Peyer's patch (tissue), 4 donors: ENCODE results near the gene AMIGO3. TPM values are rescaled to one million over a fixed set of nuclear protein-coding genes. Genes with fewer than 3 reads are reported as not detected.
"Not testable (repeated sequence)": the region's sequence is repeated elsewhere in the genome, so short reads cannot be mapped to it uniquely, and the experiment has no call there.

Experiments
- DNase-seq, 3 donors: peaks; one replicate each; pipeline ENCODE4 v3.0.0-alpha.2; 2017 to 2019
- H3K27ac ChIP-seq, 4 donors: fragments of 200-600 bp; sonication (generic); one replicate each; pipeline ENCODE4 v1.5.1; 2016 to 2019
- H3K27me3 ChIP-seq, 2 donors: fragments of 200-600 bp; sonication (generic); one replicate each; pipeline ENCODE4 v1.5.1; 2019
- H3K36me3 ChIP-seq, 3 donors: fragments of 200-600 bp; sonication (generic); one replicate each; pipeline ENCODE4 v1.5.1; 2016 to 2019
- H3K4me1 ChIP-seq, 4 donors: fragments of 200-600 bp; sonication (generic); one replicate each; pipeline ENCODE4 v1.5.1; 2016 to 2019
- H3K4me3 ChIP-seq, 4 donors: fragments of 200-600 bp; sonication (generic); 1 replicate in 3 of 4; 2 replicates in 1 of 4; pipeline ENCODE4 v1.5.1; 2016 to 2019; ENCODE audit warnings: mild to moderate bottlenecking in 1 of 4
- H3K9me3 ChIP-seq, 4 donors: fragments of 200-600 bp; sonication (generic); one replicate each; pipeline ENCODE4 v1.5.1; 2016 to 2019; ENCODE audit warnings: mild to moderate bottlenecking in 1 of 4
- CTCF ChIP-seq, 6 experiments: fragments of 450-650 bp in 4 of 6; fragments of 200-600 bp in 2 of 6; sonication (generic) in 1 of 6; IDR thresholded peaks; one replicate each; pipeline ENCODE4 v1.5.1; 2017 to 2019; ENCODE audit warnings: antibody characterized with exemption in 6 of 6, mild to moderate bottlenecking in 3 of 6, moderate library complexity in 1 of 6
- POLR2A ChIP-seq, 2 donors: fragments of 450-650 bp; IDR thresholded peaks; one replicate each; pipeline ENCODE4 v1.5.1; 2017; ENCODE audit warnings: antibody characterized with exemption in 2 of 2, mild to moderate bottlenecking in 2 of 2, moderate library complexity in 2 of 2
- total RNA-seq, 4 donors: library from RNA; depleted of rRNA; stranded (reverse); fragments of >200 nt; gene quantifications; one replicate each; pipeline ENCODE4 v1.1.0, GENCODE V29; 2016

AMIGO3 gene
- total RNA-seq, 4 donors from 2014 or later, result 1.2 to 3.5 (median 2.9) TPM

- Histone ChIP-seq H3K4me1 (peaks cover 0 to 42% (median 7%) of the 10 kb centered on the region in 4 donors), H3K4me3 (peak overlapping the region in 1 of 4 donors; percentile 25), H3K27ac (peak overlapping the region in 1 of 4 donors; percentile 56)
- DNase-seq, H3K9me3 ChIP-seq, H3K36me3 ChIP-seq, H3K27me3 ChIP-seq: not testable (repeated sequence)
These were observed 28.6 kb downstream of the AMIGO3 start for GRCh38 chr3:49690856-49691255.

- not testable (repeated sequence) for DNase-seq
- H3K4me1 ChIP-seq, result peaks cover 0 to 42% (median 7%) of the 10 kb centered on the region in 4 donors
These were observed 29.4 kb downstream of the AMIGO3 start for GRCh38 chr3:49689908-49690624.

GRCh38 chr3:49689046-49689907, 30.2 kb downstream of the AMIGO3 start, which contains the start of the genes MST1 and RNF123:
MST1 (minus strand) TSS chr3:49689474; CDS start chr3:49688691, 783 bp downstream.
RNF123 (plus strand) TSS chr3:49689557; CDS start chr3:49691166, 1,609 bp downstream.
- H3K27me3 ChIP-seq, result no peaks in the 10 kb centered on the region
- H3K36me3 ChIP-seq, result peaks cover 0 to 5% (median 0%) of the 10 kb centered on the region in 3 donors
- TF ChIP-seq CTCF (IDR thresholded peaks at IDR 0.05) (peak in 4 of 6 experiments; percentile 24 to 39 (median 34)), POLR2A (IDR thresholded peaks at IDR 0.05) (peak; percentile 52 to 60)
- H3K4me3 ChIP-seq, result peak within 1 kb of the TSS; percentile 81 to 93 (median 89)
- DNase-seq, result peak; percentile 78 to 95 (median 94)
- peak within 1 kb of the TSS; percentile 65 to 83 (median 76) for H3K27ac ChIP-seq
- H3K9me3 ChIP-seq, result no peaks in the 10 kb centered on the region
- H3K4me1 ChIP-seq, result peaks cover 0 to 42% (median 7%) of the 10 kb centered on the region in 4 donors

More at GRCh38 chr3:49689908-49690624, 29.4 kb downstream of the AMIGO3 start:
- H3K27me3 ChIP-seq, H3K36me3 ChIP-seq, H3K9me3 ChIP-seq: not testable (repeated sequence)
- Histone ChIP-seq H3K27ac (peak overlapping the region; percentile 65 to 83 (median 76)), H3K4me3 (peak overlapping the region; percentile 81 to 93 (median 89))

GRCh38 chr3:49688338-49689045, 31.0 kb downstream of the AMIGO3 start:
- peak overlapping the region; percentile 65 to 83 (median 76) for H3K27ac ChIP-seq
- not testable (repeated sequence) for H3K27me3 ChIP-seq, H3K36me3 ChIP-seq, H3K9me3 ChIP-seq
- H3K4me3 ChIP-seq, result peak overlapping the region; percentile 81 to 93 (median 89)
- peak in 2 of 3 donors; percentile 56 to 64 for DNase-seq
- TF ChIP-seq POLR2A (IDR thresholded peaks at IDR 0.05), result peak; percentile 53 to 57
- H3K4me1 ChIP-seq, result peaks cover 0 to 42% (median 7%) of the 10 kb centered on the region in 4 donors

GRCh38 chr3:49687424-49687795, 32.1 kb downstream of the AMIGO3 start:
- not testable (repeated sequence) for H3K27me3 ChIP-seq, H3K27ac ChIP-seq, H3K9me3 ChIP-seq, DNase-seq
- Histone ChIP-seq H3K36me3 (peaks cover 0 to 20% (median 0%) of the 10 kb centered on the region in 3 donors), H3K4me3 (peak overlapping the region in 2 of 4 donors; percentile 51 to 57), H3K4me1 (peaks cover 0 to 42% (median 7%) of the 10 kb centered on the region in 4 donors)

GRCh38 chr3:49686769-49687423, 32.6 kb downstream of the AMIGO3 start:
- H3K27ac ChIP-seq, result peak overlapping the region in 2 of 4 donors; percentile 35 to 60
- H3K9me3 ChIP-seq, H3K27me3 ChIP-seq: not testable (repeated sequence)
- H3K4me3 ChIP-seq, result peak overlapping the region; percentile 18 to 57 (median 43)
- peak; percentile 51 to 91 (median 88) for DNase-seq
- H3K4me1 ChIP-seq, result peaks cover 0 to 41% (median 7%) of the 10 kb centered on the region in 4 donors
- peaks cover 0 to 25% (median 0%) of the 10 kb centered on the region in 3 donors for H3K36me3 ChIP-seq

- H3K4me1 ChIP-seq, result peaks cover 0 to 35% (median 7%) of the 10 kb centered on the region in 4 donors
- not testable (repeated sequence) for H3K9me3 ChIP-seq, H3K27me3 ChIP-seq
- H3K4me3 ChIP-seq, result peak overlapping the region; percentile 18 to 57 (median 43)
- peaks cover 0 to 31% (median 0%) of the 10 kb centered on the region in 3 donors for H3K36me3 ChIP-seq
- H3K27ac ChIP-seq, result peak overlapping the region in 2 of 4 donors; percentile 35 to 60
- DNase-seq, result peak; percentile 32 to 79 (median 77)
These were observed 33.1 kb downstream of the AMIGO3 start for GRCh38 chr3:49686346-49686745.

- H3K4me3 ChIP-seq, result peak overlapping the region in 2 of 4 donors; percentile 51 to 57
- not testable (repeated sequence) for DNase-seq, H3K27ac ChIP-seq, H3K9me3 ChIP-seq, H3K27me3 ChIP-seq
- H3K4me1 ChIP-seq, result peaks cover 0 to 30% (median 5%) of the 10 kb centered on the region in 4 donors
- peaks cover 0 to 36% (median 0%) of the 10 kb centered on the region in 3 donors for H3K36me3 ChIP-seq
These were observed 33.6 kb downstream of the AMIGO3 start for GRCh38 chr3:49685846-49686245.

- not testable (repeated sequence) for H3K9me3 ChIP-seq, H3K27me3 ChIP-seq, H3K4me3 ChIP-seq, DNase-seq, H3K27ac ChIP-seq
- Histone ChIP-seq H3K36me3 (peaks cover 0 to 43% (median 0%) of the 10 kb centered on the region in 3 donors), H3K4me1 (peaks cover 0 to 23% (median 3%) of the 10 kb centered on the region in 4 donors)
These were observed 34.4 kb downstream of the AMIGO3 start for GRCh38 chr3:49685103-49685502.

- not testable (repeated sequence) for H3K4me3 ChIP-seq, H3K27ac ChIP-seq, H3K27me3 ChIP-seq, H3K9me3 ChIP-seq, DNase-seq
- Histone ChIP-seq H3K36me3 (peaks cover 0 to 50% (median 0%) of the 10 kb centered on the region in 3 donors), H3K4me1 (peaks cover 0 to 20% (median 1%) of the 10 kb centered on the region in 4 donors)
These were observed 35.0 kb downstream of the AMIGO3 start for GRCh38 chr3:49684453-49684852.
